ENCODE results near the gene DDX5.
"Not testable (repeated sequence)": the region's sequence is repeated elsewhere in the genome, so short reads cannot be mapped to it uniquely, and the experiment has no call there.

The DDX5 gene

GRCh38 chr17:64508683-64509082 is 2.6 kb upstream of the DDX5 start:
- in situ Hi-C loops (cut with MboI; ENCODE audit: low sequenced_read_pairs): no loop called here

GRCh38 chr17:64507413-64507782 is 1.3 kb upstream of the DDX5 start:
- in situ Hi-C loops (cut with MboI; ENCODE audit: low sequenced_read_pairs): no loop called here

GRCh38 chr17:64506576-64507412 is 705 bp upstream of the DDX5 start, which contains the start of gene CEP95:
Gene CEP95 (plus strand): TSS chr17:64506977. CDS start chr17:64507098, 121 bp downstream.
- in situ Hi-C loops (cut with MboI; ENCODE audit: low sequenced_read_pairs): no loop called here

- in situ Hi-C loops (cut with MboI; ENCODE audit: low sequenced_read_pairs): no loop called here
These were observed 519 bp downstream of the DDX5 start for GRCh38 chr17:64505340-64506200.

GRCh38 chr17:64504769-64505339 is 1.2 kb downstream of the DDX5 start:
- in situ Hi-C loops (cut with MboI; ENCODE audit: low sequenced_read_pairs): no loop called here

GRCh38 chr17:64503821-64504768 is 2.0 kb downstream of the DDX5 start:
- in situ Hi-C loops (cut with MboI; ENCODE audit: low sequenced_read_pairs): no loop called here

- in situ Hi-C loops (cut with MboI; ENCODE audit: low sequenced_read_pairs): no loop called here
These were observed 2.7 kb downstream of the DDX5 start for GRCh38 chr17:64503341-64503740.

- in situ Hi-C loops (cut with MboI; ENCODE audit: low sequenced_read_pairs): no loop called here
These were observed 3.3 kb downstream of the DDX5 start for GRCh38 chr17:64502809-64503208.

- in situ Hi-C loops (cut with MboI; ENCODE audit: low sequenced_read_pairs): no loop called here
These were observed 4.1 kb downstream of the DDX5 start for GRCh38 chr17:64502021-64502420.

- in situ Hi-C loops (cut with MboI; ENCODE audit: low sequenced_read_pairs): no loop called here
These were observed 5.0 kb downstream of the DDX5 start for GRCh38 chr17:64500862-64501765.

GRCh38 chr17:64500487-64500859 is 5.6 kb downstream of the DDX5 start:
- in situ Hi-C loops (cut with MboI; ENCODE audit: low sequenced_read_pairs): no loop called here

GRCh38 chr17:64499805-64500486 is 6.1 kb downstream of the DDX5 start:
- in situ Hi-C loops (cut with MboI; ENCODE audit: low sequenced_read_pairs): no loop called here

GRCh38 chr17:64498308-64499203 is 7.5 kb downstream of the DDX5 start:
- in situ Hi-C loops (cut with MboI; ENCODE audit: low sequenced_read_pairs): no loop called here

GRCh38 chr17:64497565-64498035 is 8.5 kb downstream of the DDX5 start:
- in situ Hi-C loops (cut with MboI; ENCODE audit: low sequenced_read_pairs): no loop called here

- in situ Hi-C loops (cut with MboI; ENCODE audit: low sequenced_read_pairs): no loop called here
These were observed 9.1 kb downstream of the DDX5 start, which contains the start of gene POLG2 for GRCh38 chr17:64496786-64497564. Gene POLG2 (minus strand): TSS chr17:64497054. CDS start chr17:64496968, 86 bp downstream.

- in situ Hi-C loops (cut with MboI; ENCODE audit: low sequenced_read_pairs): no loop called here
These were observed 9.7 kb downstream of the DDX5 start for GRCh38 chr17:64496348-64496785.

- in situ Hi-C loops (cut with MboI; ENCODE audit: low sequenced_read_pairs): not testable (repeated sequence)
These were observed 10.8 kb downstream of the DDX5 start for GRCh38 chr17:64495300-64495699.

Data from HL-60/S4 (cell line).